ENCODE data around the gene ZSCAN30. TPM values are rescaled to one million over a fixed set of nuclear protein-coding genes. Genes with fewer than 3 reads are reported as not detected.

The ZSCAN30 gene
- total and polyA plus RNA-seq, 10 of the 15 experiments (the other 5 are each of a cell fraction or from before 2014, with no cell fraction given), result 2.7 to 15.7 (median 11.2) TPM

DNA sequence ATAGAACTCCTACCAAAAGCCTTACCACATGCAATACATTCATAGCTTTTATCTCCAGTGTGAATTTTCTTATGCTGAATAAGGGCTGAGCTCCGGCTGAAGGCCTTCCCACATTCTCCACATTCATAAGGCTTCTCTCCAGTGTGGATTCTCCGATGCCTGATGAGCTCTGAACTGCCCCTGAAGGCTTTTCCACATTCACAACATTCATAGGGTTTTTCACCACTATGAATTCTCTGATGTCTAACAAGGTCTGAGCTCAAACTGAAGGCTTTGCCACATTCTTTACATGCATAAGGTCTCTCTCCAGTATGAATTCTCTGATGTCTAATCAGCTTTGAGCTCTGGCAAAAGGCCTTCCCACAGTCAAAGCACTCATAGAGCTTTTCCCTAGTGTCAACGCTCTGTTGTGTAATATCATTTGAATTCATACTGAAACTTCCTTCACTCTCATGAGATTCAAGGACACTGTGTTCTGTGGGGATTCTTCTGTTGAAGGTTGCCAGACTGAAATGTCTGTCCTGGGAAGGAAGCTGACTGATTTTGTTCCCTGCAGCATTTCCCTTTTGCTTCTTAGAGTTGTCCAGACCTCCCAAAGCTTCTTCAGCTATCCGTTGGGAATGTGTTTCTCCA lies 36.3 kb downstream of the ZSCAN30 start:
- intact Hi-C loops (cut with micrococcal nuclease; ENCODE audit: unreplicated experiment), result no loop called here
- ChIA-PET SMC1A (ENCODE audit: uncharacterized antibody, unreplicated experiment) (interaction anchor here (0.9 to 1.1 kb wide), 2 partner anchors 9 to 15 kb away, joined by 3 to 5 read pairs; no protein-coding TSS in a partner anchor), CTCF (interaction anchor here (1.0 to 1.7 kb wide), 3 partner anchors 9 to 56 kb away, joined by 3 to 5 read pairs (median 3); no protein-coding TSS in a partner anchor), POLR2A (no interaction called here), RAD21 (ENCODE audit: unreplicated experiment) (no interaction called here)
- H3K4me3 ChIP-seq, result no peak overlapping the region
- no peak overlapping the region for H3K27ac ChIP-seq (ENCODE audit: control insufficient read depth, insufficient read depth)
- WGBS (ENCODE audit: insufficient coverage, insufficient replicate concordance, low lambda C conversion rate, missing lambda C conversion rate), result 82% methylated on average over 4 of the region's 4 CpGs
- H3K9ac ChIP-seq (ENCODE audit: control insufficient read depth, insufficient read depth, low read length), result no peak overlapping the region
- no peak for ATAC-seq
- no peaks in the 10 kb centered on the region for H3K4me1 ChIP-seq (ENCODE audit: control insufficient read depth, insufficient read depth, low read length)
- TF ChIP-seq CBX3 (IDR thresholded peaks at IDR 0.05; ENCODE audit: borderline replicate concordance, low read depth), result no peak
- TF ChIP-seq RAD21 (IDR thresholded peaks at IDR 0.05; ENCODE audit: insufficient read depth, low read depth, low read length), result no peak
- TF ChIP-seq ASH2L (IDR thresholded peaks at IDR 0.05; ENCODE audit: borderline replicate concordance, low read depth), result no peak
- TF ChIP-seq GATAD2B (conservative IDR thresholded peaks at IDR 0.05; ENCODE audit: low read depth), result no peak
- no peak for TF ChIP-seq MEF2A (IDR thresholded peaks at IDR 0.05; ENCODE audit: insufficient read depth, low read depth, low read length)
- no peak for TF ChIP-seq ATF7 (IDR thresholded peaks at IDR 0.05; ENCODE audit: low read depth)
- TF ChIP-seq, protein P1, sequence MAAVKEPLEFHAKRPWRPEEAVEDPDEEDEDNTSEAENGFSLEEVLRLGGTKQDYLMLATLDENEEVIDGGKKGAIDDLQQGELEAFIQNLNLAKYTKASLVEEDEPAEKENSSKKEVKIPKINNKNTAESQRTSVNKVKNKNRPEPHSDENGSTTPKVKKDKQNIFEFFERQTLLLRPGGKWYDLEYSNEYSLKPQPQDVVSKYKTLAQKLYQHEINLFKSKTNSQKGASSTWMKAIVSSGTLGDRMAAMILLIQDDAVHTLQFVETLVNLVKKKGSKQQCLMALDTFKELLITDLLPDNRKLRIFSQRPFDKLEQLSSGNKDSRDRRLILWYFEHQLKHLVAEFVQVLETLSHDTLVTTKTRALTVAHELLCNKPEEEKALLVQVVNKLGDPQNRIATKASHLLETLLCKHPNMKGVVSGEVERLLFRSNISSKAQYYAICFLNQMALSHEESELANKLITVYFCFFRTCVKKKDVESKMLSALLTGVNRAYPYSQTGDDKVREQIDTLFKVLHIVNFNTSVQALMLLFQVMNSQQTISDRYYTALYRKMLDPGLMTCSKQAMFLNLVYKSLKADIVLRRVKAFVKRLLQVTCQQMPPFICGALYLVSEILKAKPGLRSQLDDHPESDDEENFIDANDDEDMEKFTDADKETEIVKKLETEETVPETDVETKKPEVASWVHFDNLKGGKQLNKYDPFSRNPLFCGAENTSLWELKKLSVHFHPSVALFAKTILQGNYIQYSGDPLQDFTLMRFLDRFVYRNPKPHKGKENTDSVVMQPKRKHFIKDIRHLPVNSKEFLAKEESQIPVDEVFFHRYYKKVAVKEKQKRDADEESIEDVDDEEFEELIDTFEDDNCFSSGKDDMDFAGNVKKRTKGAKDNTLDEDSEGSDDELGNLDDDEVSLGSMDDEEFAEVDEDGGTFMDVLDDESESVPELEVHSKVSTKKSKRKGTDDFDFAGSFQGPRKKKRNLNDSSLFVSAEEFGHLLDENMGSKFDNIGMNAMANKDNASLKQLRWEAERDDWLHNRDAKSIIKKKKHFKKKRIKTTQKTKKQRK (IDR thresholded peaks at IDR 0.05; ENCODE audit: low read depth, low read length), result no peak
- no peak overlapping the region for H3K4me2 ChIP-seq (ENCODE audit: control insufficient read depth, insufficient read depth)
- no peaks in the 10 kb centered on the region for H3K79me2 ChIP-seq (ENCODE audit: control insufficient read depth, insufficient read depth, low read length)
- no peak for FAIRE-seq
- no peaks in the 10 kb centered on the region for H3K27me3 ChIP-seq (replicated peaks in 1 of 2; ENCODE audit: control insufficient read depth in 2 of 2, insufficient read depth in 2 of 2, low read length in 1 of 2)
- peaks cover 10% of the 10 kb centered on the region for H3K9me3 ChIP-seq (replicated peaks; ENCODE audit: control insufficient read depth, insufficient read depth, low read length)
- no peak overlapping the region for H2AFZ ChIP-seq (ENCODE audit: control insufficient read depth, low read depth, low read length)
- in situ Hi-C loops (cut with MboI), result no loop called here
- H3K36me3 ChIP-seq (ENCODE audit: control insufficient read depth in 2 of 2, insufficient read depth in 2 of 2, low read length in 1 of 2), result no peaks in the 10 kb centered on the region
- no peak for DNase-seq (ENCODE audit: low read depth, low spot score)
- BruUV-seq (replicated peaks), result TSS peak; percentile 36
- H4K20me1 ChIP-seq (ENCODE audit: control insufficient read depth, insufficient read depth), result no peaks in the 10 kb centered on the region

Measured in GM12878 (cell line).